ENCODE results near the gene C6orf136. TPM values are rescaled to one million over a fixed set of nuclear protein-coding genes. Genes with fewer than 3 reads are reported as not detected.

Gene C6orf136
- polyA plus RNA-seq, 2 of the 4 experiments (the other 2 are of a cell fraction) = 7.5 to 11.7 TPM

DNA sequence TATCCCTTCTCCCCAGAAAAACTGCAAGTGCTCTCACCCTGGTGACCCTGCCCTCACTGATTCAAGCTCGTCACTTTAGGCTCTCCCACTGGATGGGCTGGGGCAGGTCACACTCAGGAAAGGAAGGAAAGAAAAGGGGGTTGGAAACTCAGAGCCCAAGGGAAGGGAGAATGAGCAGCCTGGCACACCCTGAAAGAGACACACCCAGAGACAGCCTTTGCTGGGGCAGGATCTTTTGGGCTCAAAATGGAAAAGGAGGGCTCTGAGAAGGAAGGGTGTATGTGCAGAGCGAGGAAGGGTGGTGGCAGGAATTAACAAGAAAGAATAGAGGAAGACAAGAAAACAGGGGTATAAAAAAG, 37.0 kb downstream of the C6orf136 start (continued):
- TF ChIP-seq, protein P1, sequence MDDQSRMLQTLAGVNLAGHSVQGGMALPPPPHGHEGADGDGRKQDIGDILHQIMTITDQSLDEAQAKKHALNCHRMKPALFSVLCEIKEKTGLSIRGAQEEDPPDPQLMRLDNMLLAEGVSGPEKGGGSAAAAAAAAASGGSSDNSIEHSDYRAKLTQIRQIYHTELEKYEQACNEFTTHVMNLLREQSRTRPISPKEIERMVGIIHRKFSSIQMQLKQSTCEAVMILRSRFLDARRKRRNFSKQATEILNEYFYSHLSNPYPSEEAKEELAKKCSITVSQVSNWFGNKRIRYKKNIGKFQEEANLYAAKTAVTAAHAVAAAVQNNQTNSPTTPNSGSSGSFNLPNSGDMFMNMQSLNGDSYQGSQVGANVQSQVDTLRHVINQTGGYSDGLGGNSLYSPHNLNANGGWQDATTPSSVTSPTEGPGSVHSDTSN (IDR thresholded peaks at IDR 0.05) = no peak
- TF ChIP-seq HOXB13 (CRISPR knock-in tag; IDR thresholded peaks at IDR 0.05; ENCODE audit: low read depth) = no peak
- no peak for TF ChIP-seq GATA3 (IDR thresholded peaks at IDR 0.05; ENCODE audit: borderline replicate concordance)
- TF ChIP-seq EP300 (IDR thresholded peaks at IDR 0.05) = no peak
- TF ChIP-seq, protein P2, sequence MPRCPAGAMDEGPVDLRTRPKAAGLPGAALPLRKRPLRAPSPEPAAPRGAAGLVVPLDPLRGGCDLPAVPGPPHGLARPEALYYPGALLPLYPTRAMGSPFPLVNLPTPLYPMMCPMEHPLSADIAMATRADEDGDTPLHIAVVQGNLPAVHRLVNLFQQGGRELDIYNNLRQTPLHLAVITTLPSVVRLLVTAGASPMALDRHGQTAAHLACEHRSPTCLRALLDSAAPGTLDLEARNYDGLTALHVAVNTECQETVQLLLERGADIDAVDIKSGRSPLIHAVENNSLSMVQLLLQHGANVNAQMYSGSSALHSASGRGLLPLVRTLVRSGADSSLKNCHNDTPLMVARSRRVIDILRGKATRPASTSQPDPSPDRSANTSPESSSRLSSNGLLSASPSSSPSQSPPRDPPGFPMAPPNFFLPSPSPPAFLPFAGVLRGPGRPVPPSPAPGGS (IDR thresholded peaks at IDR 0.05) = no peak
- TF ChIP-seq NFE2L2 (conservative IDR thresholded peaks at IDR 0.05; ENCODE audit: low read length) = no peak
- TF ChIP-seq, protein P3, sequence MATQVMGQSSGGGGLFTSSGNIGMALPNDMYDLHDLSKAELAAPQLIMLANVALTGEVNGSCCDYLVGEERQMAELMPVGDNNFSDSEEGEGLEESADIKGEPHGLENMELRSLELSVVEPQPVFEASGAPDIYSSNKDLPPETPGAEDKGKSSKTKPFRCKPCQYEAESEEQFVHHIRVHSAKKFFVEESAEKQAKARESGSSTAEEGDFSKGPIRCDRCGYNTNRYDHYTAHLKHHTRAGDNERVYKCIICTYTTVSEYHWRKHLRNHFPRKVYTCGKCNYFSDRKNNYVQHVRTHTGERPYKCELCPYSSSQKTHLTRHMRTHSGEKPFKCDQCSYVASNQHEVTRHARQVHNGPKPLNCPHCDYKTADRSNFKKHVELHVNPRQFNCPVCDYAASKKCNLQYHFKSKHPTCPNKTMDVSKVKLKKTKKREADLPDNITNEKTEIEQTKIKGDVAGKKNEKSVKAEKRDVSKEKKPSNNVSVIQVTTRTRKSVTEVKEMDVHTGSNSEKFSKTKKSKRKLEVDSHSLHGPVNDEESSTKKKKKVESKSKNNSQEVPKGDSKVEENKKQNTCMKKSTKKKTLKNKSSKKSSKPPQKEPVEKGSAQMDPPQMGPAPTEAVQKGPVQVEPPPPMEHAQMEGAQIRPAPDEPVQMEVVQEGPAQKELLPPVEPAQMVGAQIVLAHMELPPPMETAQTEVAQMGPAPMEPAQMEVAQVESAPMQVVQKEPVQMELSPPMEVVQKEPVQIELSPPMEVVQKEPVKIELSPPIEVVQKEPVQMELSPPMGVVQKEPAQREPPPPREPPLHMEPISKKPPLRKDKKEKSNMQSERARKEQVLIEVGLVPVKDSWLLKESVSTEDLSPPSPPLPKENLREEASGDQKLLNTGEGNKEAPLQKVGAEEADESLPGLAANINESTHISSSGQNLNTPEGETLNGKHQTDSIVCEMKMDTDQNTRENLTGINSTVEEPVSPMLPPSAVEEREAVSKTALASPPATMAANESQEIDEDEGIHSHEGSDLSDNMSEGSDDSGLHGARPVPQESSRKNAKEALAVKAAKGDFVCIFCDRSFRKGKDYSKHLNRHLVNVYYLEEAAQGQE (IDR thresholded peaks at IDR 0.05) = no peak
- no peak for TF ChIP-seq ZFP36 (IDR thresholded peaks at IDR 0.05; ENCODE audit: borderline replicate concordance, partially characterized antibody)
- TF ChIP-seq RCOR1 (IDR thresholded peaks at IDR 0.05; ENCODE audit: low read depth, low read length) = no peak

DNA sequence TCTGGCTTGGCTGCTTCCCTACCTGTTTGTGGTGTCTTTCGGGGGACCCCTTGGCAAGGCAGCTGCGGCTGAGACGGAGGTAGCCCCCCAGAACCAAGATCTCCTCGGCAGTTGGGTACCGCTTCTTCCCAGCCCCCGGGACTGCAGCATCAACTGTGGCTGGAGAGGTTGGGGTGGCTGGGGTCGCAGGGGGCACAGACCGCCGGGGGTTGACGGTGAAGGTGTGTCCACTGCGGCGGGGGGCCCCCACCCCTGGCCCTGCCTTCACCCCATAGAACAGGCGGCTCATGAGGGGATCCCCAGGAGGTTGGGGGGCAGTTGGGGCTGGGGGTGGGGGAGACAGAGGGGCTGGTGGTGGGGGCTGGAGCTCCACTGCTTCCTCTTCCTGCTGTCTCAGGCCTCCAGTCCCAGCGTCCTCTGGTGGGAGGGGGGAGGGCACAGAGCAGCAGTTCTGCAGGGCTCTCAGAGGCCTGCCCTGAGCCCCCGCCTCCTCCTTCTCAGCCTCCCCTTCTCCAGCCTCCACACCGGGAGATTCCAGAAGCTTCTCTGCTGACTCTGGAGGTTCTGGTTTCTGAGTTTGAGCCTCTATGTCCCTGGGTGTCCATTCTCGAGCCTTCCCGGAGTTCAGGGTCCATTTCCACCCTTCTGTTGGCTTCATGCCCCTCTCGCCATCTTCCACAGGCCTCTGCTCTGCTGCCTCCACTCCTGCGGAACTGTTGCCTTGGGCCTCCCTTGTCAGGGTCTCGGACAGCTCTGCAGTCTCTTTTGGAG, 37.6 kb downstream of the C6orf136 start:
- Histone ChIP-seq H3K4me1 (peaks cover 59% of the 10 kb centered on the region), H3K4me3 (peak overlapping the region; percentile 84), H3K27ac (peak overlapping the region; percentile 83 to 99), H3K4me2 (peak overlapping the region; percentile 79), H3K9me3 (no peaks in the 10 kb centered on the region)
- TF ChIP-seq GATA3 (IDR thresholded peaks at IDR 0.05; ENCODE audit: borderline replicate concordance) (no peak), EP300 (IDR thresholded peaks at IDR 0.05) (no peak), POLR2AphosphoS2 (conservative IDR thresholded peaks at IDR 0.05; ENCODE audit: low read length) (no peak), NFE2L2 (conservative IDR thresholded peaks at IDR 0.05; ENCODE audit: low read length) (no peak), JUNB (IDR thresholded peaks at IDR 0.05) (no peak), POLR2A (IDR thresholded peaks at IDR 0.05; ENCODE audit: low read length) (no peak), ZNF302 (CRISPR knock-in tag; IDR thresholded peaks at IDR 0.05) (no peak), ESRRA (IDR thresholded peaks at IDR 0.05; ENCODE audit: borderline replicate concordance, low read length) (no peak), CBX8 (IDR thresholded peaks at IDR 0.05) (no peak), FOXS1 (CRISPR knock-in tag; IDR thresholded peaks at IDR 0.05) (no peak), ZSCAN20 (CRISPR knock-in tag; IDR thresholded peaks at IDR 0.05) (no peak), NR3C1 (IDR thresholded peaks at IDR 0.05) (no peak), HOXB13 (CRISPR knock-in tag; IDR thresholded peaks at IDR 0.05; ENCODE audit: low read depth) (no peak), RNF2 (IDR thresholded peaks at IDR 0.05; ENCODE audit: borderline replicate concordance, low read depth) (no peak), HOXA7 (CRISPR knock-in tag; IDR thresholded peaks at IDR 0.05) (no peak)
- FAIRE-seq (no peak), ATAC-seq (no peak), DNase-seq (ENCODE audit: low read depth in 1 of 2, low spot score in 1 of 2) (no peak)
- ChIA-PET POLR2A (interaction anchor here (1.2 kb wide), 1 partner anchor 33 kb away, joined by 3 read pairs; the partner anchor contains the start of gene MDC1), CTCF (interaction anchor here (0.7 to 17.1 kb wide), 6 partner anchors 11 to 54 kb away, joined by 3 to 539 read pairs (median 3); partner anchors contain the start of genes MDC1 and TUBB)
- WGBS (ENCODE audit: missing lambda C conversion rate) = 46% methylated on average over 11 of the region's 21 CpGs
